GM18951 (cell line): Measurements from ENCODE around the gene GRIP2.

Source experiments
- POLR2A ChIP-seq: IDR thresholded peaks from 4 replicates; pipeline ENCODE4 v1.6.1; 2011; ENCODE audit warnings: mild to moderate bottlenecking; ENCODE audit not compliant: insufficient read length, insufficient read depth; ENCODE audit errors: extremely low read depth
- in situ Hi-C: fragments of 300-500 bp; cut with MboI; formaldehyde crosslinking; loops from one replicate; pipeline ENCODE4 v1.12.0; 2022; ENCODE audit warnings: low sequenced_read_pairs, mixed read lengths, inconsistent platforms; ENCODE audit not compliant: unreplicated experiment

The GRIP2 gene

DNA sequence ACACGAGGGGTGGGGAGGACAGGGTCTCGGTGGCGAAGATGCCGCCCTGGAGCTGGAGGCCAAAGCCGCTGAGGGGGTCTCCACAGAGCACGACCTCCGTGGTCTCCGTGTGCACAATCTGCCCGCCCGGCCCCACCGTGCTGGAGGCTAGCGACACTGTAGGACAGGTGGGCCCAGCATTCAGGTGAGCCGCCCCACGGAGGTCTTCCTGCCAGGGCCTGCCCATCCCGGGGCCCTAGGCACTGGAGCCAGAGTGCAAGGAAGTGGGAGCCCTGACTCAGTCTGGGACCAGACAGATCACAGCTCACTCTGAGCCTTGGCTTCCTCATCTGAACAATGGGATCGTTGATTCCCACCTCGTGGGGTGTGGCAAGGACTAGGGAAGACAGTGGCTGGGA is 25.8 kb downstream of the GRIP2 start:
- TF ChIP-seq POLR2A: no peak
- in situ Hi-C loops: no loop called here

DNA sequence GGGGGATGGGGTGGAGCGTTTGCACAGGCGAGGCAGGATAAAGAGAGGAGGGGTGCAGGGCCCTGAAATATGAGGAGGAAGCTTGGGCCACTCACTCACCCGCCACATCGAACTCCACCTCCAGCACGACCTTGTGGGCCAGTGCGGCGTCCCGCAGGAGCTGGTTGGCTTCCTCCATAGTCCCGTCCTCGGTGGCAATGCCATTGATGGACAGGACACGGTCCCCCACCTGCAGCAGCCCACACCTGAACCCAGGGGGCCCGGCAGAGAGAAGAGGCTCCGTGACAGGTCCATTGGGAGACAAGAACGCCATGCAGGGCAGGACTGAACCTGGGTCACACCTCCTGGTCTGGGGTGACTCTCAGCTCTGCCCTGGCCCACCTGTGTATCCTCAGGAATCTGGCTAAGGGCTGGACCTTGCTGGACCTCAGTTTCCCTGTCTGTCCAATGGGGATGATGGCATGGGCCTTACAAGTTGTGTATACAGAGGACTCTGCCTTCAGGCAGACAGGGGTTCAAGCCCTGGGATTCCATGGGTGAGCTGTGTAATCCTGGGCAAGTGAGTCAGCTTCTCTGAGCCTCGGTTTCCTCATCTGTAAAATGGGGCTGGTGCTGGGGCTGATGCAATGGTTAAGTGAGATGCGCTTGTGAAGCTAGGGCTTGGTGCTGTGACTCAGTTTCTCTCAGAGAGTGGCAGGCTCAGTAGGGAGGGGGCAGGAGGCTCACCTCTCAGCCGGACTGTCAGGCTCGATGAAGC is 26.4 kb downstream of the GRIP2 start:
- in situ Hi-C loops: no loop called here
- TF ChIP-seq POLR2A: no peak

DNA sequence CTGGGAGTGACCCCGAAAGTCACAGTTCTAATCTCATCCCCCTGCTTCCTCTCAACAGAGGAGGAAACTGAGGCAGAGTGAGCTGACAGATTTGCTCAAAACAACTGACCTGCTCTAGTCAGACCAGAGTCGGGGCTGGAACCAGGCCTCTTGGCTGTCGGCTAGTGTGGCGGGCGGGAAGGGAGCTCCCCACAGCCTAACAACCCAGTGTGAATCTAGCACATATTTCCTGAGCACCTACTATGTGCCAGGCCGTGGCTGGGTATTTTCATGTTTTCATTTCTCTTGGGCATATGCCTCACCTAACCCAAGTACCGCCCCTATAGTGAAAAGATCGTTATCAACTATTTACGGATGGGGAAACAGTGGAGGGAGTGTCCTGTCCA is 27.2 kb downstream of the GRIP2 start:
- in situ Hi-C loops: no loop called here
- no peak for TF ChIP-seq POLR2A

DNA sequence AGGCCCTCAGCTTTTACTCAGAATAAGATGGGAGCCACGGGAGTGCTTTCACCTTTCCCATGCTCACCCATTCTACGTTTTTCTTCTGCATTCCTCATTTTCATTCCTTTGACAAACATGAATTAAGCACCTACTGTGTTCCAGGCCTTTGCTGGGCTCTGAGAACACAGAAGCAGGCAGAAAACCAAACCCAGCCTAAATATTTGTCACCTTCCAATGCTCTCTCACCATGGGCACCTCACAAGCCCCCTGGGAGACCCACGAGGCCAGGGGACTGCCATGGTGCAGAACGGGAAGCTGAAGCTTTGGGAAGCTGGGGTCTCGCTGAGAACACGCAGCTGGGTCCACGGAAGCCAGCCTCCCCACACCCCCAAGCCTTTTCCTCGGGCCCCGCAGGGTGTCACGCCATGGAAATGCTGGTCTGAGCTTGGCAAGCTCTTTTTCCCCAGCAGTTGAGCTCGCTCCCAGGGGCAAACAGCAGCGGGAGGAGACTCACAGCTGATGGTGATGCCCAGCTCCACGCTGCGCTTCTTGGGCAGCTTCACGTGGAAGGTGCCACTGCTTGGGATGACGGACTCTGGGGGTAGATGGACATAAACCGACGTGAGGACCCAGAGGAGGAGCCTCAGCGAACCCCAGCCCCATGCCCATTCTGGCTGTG is 27.7 kb downstream of the GRIP2 start:
- TF ChIP-seq POLR2A: no peak
- in situ Hi-C loops: no loop called here

DNA sequence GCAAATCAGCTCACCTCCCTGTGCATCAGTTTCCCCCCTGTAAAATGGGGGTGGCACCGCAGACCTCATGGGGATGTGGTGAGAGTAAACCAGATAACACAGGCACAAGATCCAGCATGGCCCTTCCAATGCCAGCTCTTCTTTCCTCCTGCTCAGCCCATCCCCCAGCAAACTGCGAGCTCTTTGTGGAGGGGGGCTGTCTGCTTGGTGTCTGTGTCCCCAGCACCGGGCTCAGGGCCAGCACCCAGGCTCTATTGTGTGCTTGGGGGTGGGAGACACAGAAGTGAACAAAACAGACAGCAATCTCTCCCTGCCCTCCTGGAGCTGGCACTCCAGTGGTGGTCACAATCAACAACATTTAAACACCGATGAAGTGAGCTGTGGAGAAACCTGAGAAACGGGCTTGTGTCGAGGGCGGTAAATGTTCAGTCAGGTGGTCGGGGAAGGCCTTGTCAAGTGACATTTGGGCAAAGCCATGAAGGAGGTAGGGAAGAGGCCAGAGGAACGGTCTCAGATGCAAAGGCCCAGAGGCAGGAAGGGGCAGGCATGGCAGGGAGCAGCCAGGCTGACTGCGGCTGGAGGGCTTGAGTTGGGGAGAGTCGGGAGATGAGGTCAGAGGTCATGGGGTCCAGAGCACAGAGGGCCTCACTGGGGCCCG is 28.4 kb downstream of the GRIP2 start:
- TF ChIP-seq POLR2A: no peak
- in situ Hi-C loops: no loop called here

DNA sequence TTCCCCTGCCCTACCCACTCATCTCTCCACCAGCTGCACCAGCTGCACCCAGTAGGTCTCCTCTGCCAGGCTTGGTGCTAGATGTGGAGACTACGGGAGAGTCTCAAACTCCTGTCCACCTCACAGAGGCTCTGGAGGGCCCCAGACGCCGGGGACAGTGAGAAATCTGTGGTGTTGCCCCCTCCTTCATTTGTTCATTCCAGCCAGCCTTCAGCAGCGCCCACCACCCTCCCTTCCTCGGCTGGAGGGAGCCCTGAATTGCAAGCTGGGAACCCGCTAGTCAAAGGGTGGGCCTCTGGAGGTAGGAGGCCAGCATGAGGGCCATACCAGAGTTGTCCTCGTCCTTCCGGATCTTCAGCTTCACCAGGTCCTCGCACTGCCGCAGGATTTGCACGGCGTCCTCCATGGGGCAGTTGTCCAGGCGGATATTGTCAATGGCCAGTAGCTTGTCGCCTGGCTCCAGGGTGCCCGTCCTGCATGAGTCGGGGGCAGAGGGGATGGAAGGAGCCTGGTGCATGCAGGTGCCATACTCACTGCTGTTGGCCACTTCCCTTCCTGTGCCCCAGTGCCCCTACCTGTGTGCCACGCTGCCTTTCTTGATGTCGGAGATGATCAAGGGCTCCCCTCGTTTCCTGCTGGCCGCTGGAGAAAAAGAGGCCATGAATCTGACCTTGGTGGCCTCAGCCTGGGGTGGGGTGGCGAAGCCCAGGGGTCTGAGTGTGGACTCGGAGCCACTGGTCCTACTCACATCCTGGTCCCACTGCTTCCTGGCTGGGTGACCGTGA is 29.1 kb downstream of the GRIP2 start:
- no peak for TF ChIP-seq POLR2A
- in situ Hi-C loops: no loop called here

DNA sequence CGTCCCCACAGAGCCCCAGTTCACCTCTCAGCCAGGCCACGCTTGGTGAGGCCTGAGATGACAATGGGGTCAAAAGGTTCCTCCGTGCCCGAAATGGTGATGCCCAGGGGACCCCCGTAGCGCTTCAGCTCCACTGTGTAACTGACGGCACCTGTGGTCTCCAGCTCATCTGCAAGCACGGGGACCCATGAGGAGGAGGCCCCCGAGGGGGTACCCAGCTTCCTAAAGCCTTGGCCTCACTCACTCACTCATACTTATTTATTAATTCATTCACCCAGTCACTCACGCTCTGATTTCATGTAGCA is 30.4 kb downstream of the GRIP2 start:
- no peak for TF ChIP-seq POLR2A
- in situ Hi-C loops: no loop called here

DNA sequence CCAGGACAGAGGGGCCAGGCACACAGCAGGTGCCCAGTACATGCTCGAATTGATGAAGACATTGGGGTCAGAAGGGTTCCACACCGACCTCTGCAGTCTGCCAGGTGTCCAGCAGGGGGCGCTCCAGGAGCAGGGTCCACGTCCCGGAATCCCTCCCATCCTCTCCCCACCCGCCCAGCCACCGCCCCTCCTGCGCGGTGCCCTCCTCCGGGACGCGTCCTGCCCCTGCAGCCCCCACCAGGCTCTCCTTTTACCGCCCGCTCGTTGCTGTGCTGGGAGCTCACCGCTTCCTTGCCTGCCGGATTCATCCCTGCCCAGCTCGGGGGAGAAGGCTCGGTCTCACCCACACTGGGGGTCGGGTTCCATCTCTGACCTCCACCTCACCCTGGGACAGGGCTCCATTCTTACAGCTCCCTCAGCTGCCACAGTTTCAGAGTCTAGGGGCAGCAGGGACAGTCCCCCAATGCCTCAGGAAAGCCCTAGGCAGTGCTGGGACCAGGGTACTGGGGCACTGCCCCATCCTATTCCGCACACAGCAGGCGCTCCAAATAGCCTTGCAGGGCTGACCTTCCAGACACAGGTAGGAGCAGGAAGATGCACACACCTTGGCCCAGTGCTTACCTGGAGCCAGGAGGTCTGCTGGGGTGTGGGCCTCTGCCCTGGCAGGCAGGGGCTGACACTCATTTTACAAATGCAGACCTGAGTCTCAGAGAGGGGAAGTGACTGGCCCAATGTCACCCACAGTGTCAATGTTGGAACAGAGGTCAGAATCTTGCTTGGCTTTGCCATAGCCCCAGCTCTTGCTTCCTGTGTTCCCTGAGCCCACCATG is 31.0 kb downstream of the GRIP2 start:
- no peak for TF ChIP-seq POLR2A
- in situ Hi-C loops: no loop called here

DNA sequence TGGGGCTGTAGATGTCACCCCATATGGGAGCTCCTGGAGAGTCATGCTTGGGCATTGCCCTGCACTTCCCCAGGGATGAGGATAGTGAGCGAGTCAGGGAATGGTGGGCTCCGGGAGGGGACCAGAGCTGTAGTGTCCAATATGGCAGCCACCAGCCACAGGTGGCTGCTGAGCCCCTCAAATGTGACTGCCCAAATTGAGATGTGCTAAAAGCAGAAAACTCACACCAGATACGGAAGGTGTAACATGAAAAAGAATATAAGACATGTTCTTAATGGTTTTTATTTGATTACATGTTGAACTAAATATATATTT is 31.7 kb downstream of the GRIP2 start:
- no peak for TF ChIP-seq POLR2A
- in situ Hi-C loops: no loop called here

DNA sequence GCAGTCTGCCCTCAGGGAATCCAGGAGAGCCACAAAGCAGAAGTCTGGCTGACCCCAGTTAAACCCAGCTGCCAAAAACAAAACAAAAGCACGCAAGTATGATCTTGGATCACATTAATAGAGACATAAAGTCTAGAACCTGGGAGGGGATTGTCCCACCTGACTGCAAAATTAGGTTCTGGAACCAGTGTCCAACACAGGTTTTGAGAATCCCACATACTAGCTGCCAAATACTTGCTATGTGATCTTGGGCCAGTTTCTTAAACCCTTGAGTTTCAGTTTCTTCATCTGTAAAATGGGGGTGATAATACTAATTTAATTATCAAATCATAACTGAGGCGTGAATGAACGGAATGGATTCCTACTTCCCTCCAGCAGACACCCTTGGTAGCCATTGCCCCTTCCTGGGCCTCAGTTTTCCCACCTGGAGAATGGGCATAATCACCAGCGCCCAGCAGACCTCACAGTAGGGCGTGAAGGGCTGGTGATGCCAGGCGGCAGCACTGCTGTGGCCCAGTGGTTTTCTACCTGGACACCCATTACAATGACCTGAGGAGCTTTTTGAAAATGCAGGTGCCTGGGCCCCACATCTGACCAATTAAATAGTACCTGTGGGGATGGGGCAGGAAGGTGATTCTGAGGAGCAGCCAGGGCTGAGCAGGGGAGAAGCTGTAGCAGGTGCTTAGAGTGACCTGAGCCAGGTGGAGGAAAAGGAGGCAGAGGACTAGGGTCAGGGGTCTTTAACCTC is 32.2 kb downstream of the GRIP2 start:
- no peak for TF ChIP-seq POLR2A
- in situ Hi-C loops: no loop called here

DNA sequence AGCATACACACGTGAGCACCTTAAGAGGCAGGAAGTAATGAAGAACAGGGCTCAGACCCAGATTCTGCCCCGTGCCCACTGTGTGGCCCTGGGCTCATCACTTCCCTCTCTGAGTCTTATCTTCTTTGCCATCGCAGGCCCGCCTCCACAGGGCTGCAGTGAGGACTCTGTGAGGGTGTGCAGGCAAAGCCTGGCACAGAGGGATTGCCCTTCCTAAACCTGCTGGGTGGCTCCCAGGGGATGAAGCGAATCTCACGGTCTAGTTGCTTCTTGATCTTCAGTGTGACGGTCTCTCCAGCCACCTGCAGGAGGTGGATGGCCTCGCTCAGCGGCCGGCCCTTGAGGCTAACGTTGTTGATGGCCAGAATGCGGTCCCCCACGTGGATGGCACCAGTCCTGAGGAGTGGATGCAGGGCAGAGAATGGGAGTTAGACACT is 32.8 kb downstream of the GRIP2 start:
- TF ChIP-seq POLR2A: no peak
- in situ Hi-C loops: no loop called here

DNA sequence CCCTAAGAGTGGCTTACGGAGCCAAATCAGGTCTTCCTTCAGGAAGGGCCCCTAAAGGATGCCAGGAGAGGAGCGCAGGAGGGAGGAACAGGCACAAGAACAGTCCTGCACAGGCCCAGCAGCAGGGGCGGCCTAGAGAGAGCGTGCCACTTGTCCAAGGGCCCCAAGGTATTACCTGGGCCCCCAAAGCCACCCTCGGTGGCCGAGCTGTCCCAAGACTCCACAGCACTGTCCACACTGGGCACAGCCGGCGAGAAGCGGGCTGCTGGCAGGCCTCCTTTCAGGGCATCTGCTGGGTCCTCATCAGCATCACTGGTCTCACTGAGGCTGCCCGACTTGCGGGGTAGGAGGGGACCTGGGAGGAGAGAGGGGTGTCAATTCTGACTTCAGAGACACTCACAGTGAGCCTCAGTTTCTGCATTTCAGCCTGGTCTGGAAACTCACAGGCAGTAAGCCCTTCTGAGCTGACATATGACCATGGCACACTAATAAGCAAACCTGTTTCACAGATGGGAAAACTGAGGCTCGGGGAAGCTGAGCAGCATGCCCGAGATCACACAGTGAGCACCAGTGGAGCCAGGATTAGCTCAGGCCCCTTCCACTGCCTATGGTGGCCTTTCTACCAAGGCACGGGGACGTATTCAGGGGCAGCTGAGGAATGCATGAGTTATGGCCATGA is 33.4 kb downstream of the GRIP2 start:
- in situ Hi-C loops: no loop called here
- no peak for TF ChIP-seq POLR2A
